Gastroesophageal sphincter (tissue), 3 donors: ENCODE measurements around the gene PRUNE2.

Experiments
- CTCF ChIP-seq, 4 experiments: fragments of 200-600 bp in 2 of 4; fragments of 450-650 bp in 2 of 4; sonication (generic) in 1 of 4; IDR thresholded peaks; one replicate each; pipeline ENCODE4 v1.5.1; 2017 to 2019; ENCODE audit warnings: antibody characterized with exemption in 4 of 4, mild to moderate bottlenecking in 2 of 4, moderate library complexity in 2 of 4
- EP300 ChIP-seq: sonication (generic); formaldehyde crosslinking; IDR thresholded peaks from one replicate; pipeline ENCODE4 v1.6.1; 2017; ENCODE audit warnings: antibody characterized with exemption, mild to moderate bottlenecking
- POLR2A ChIP-seq, 2 donors: fragments of 450-650 bp; IDR thresholded peaks; one replicate each; pipeline ENCODE4 v1.6.1; 2017; ENCODE audit warnings: antibody characterized with exemption in 2 of 2, mild to moderate bottlenecking in 2 of 2, moderate library complexity in 1 of 2
- POLR2AphosphoS5 ChIP-seq: sonication (generic); formaldehyde crosslinking; IDR thresholded peaks from one replicate; pipeline ENCODE4 v1.6.1; 2017; ENCODE audit warnings: antibody characterized with exemption

- TF ChIP-seq CTCF (IDR thresholded peaks at IDR 0.05) (no peak), EP300 (no peak), POLR2A (IDR thresholded peaks at IDR 0.05) (no peak), POLR2AphosphoS5 (no peak)
These were observed 196.9 kb downstream of the PRUNE2 start for GRCh38 chr9:76709020-76709419.
